Heart right ventricle (tissue), 16 donors: Measurements from ENCODE around the gene CATSPERE. TPM values are rescaled to one million over a fixed set of nuclear protein-coding genes. Genes with fewer than 3 reads are reported as not detected.

ENCODE experiments used
- ATAC-seq, 8 donors: fragments of 200-7000 bp; cut with Tn5 transposase; one replicate each; pipeline ENCODE4 v1.9.1; 2020; ENCODE audit warnings: mild to moderate bottlenecking in 8 of 8, moderate library complexity in 8 of 8, moderate number of reproducible peaks in 1 of 8
- DNase-seq, 2 donors: peaks; one replicate each; pipeline ENCODE4 v3.0.0-alpha.2; 2020
- H3K27ac ChIP-seq, 10 donors: fragments of 200-600 bp; sonication (generic) in 2 of 10; one replicate each; pipeline versions ENCODE4 v1.5.0 to v1.8.0; 2020 to 2022; ENCODE audit warnings: mild to moderate bottlenecking in 3 of 10
- H3K27me3 ChIP-seq, 7 donors: fragments of 200-600 bp; one replicate each; pipeline ENCODE4 v1.8.0; 2021 to 2022; ENCODE audit warnings: mild to moderate bottlenecking in 2 of 7
- H3K36me3 ChIP-seq, 9 donors: fragments of 200-600 bp; sonication (generic) in 1 of 9; one replicate each; pipeline versions ENCODE4 v1.5.0 to v1.8.0; 2020 to 2022; ENCODE audit warnings: mild to moderate bottlenecking in 2 of 9
- H3K4me1 ChIP-seq, 9 donors: fragments of 200-600 bp; sonication (generic) in 1 of 9; one replicate each; pipeline versions ENCODE4 v1.5.0 to v1.8.0; 2020 to 2022; ENCODE audit warnings: mild to moderate bottlenecking in 4 of 9
- H3K4me3 ChIP-seq, 10 donors: fragments of 200-600 bp; sonication (generic) in 2 of 10; one replicate each; pipeline versions ENCODE4 v1.5.0 to v1.8.0; 2020 to 2022; ENCODE audit warnings: mild to moderate bottlenecking in 7 of 10, moderate library complexity in 2 of 10
- H3K9me3 ChIP-seq, 11 donors: fragments of 200-600 bp in 10 of 11; sonication (generic) in 2 of 11; one replicate each; pipeline versions ENCODE4 v1.5.0 to v1.8.0; 2013 to 2022; ENCODE audit warnings: mild to moderate bottlenecking in 2 of 11, control low read depth in 1 of 11, moderate library complexity in 1 of 11
- WGBS, 2 donors: extraction: QIAGEN DNeasy Blood & Tissue Kit; methylation state at CpG; one replicate each; pipeline ENCODE4 v1.1.7; 2013; ENCODE audit warnings: inconsistent platforms in 1 of 2; 5-methylcytosine and 5-hydroxymethylcytosine counted together
- intact Hi-C, 10 donors: fragments of 100-400 bp; cut with DNase I; formaldehyde crosslinking; loops; one replicate each; pipeline versions ENCODE4 v1.11.1 to v1.14.2; 2022
- polyA plus RNA-seq, 2 donors: library from polyadenylated mRNA; stranded (reverse); fragments of 200-250 nt; gene quantifications; one replicate each; pipeline ENCODE4 v1.2.3, GENCODE V29; 2013
- total RNA-seq, 10 donors: library from RNA; stranded (reverse); fragmentation: NEBNext Ultra II Directional in 3 of 10; extraction: Animal tissue kit (Norgen Biotek cat#: 25700) in 3 of 10; gene quantifications; one replicate each; pipeline versions ENCODE4 v1.2.1 to v1.2.4, GENCODE V29; 2021 to 2023
- TF ChIP-seq, protein P1 (sequence below), 9 donors: fragments of 200-600 bp; sonication (generic) in 2 of 9; IDR thresholded peaks; one replicate each; pipeline versions ENCODE4 v1.5.0 to v1.8.0; 2021 to 2022; ENCODE audit warnings: antibody characterized with exemption in 9 of 9, mild to moderate bottlenecking in 5 of 9, moderate library complexity in 1 of 9
- donor health status: Arrhythmogenic right ventricular cardiomyopathy.
- donor health status: ischemic (EF 13 %, LVEDD 7.1; RV severe dilation, severe dysfunction).
- donor health status: healthy with polysubstance abuse.
- donor health status: DM: no; HTN: yes; CAD: no.
- donor health status: DM: no; HTN: no; CAD: no.
- donor health status: ischemic (EF 25% LVEDD 6.9; RV normal size, moderate dysfunction).
- donor health status: ischemic (EF 25% LVEDD 5.7; RV mildly dilated, moderate dysfunction).
- donor health status: healthy.
- donor health status: DM: yes; HTN: yes; CAD: no.
- donor health status: Ischemic cardiomyopathy.
- donor health status: ischemic (EF 35%, LVEDD 5.7; RV mildly dilated, moderate dysfunction).
- donor health status: nonischemic (EF 11% LVEDD 7.7; RV severe dilation, severe dysfunction).
- donor health status: DM: yes; HTN: yes; CAD: no.
- donor health status: PGD.
- donor health status: ischemic (EF 29% LVEDD 5.4; RV normal size, mild dysfunction).
- donor health status: nonischemic (EF 23%, LVEDD 6.1; RV moderate dilation, normal function).

CATSPERE gene
- total and polyA plus RNA-seq, 12 donors = 0.07 to 0.83 (median 0.26) TPM; not detected in 1

GRCh38 chr1:244628789-244629188, 167.7 kb downstream of the CATSPERE start:
- DNase-seq (no peak), ATAC-seq (no peak)
- Histone ChIP-seq H3K4me3 (no peak overlapping the region), H3K9me3 (peaks cover 0 to 12% (median 0%) of the 10 kb centered on the region in 11 donors), H3K4me1 (no peaks in the 10 kb centered on the region), H3K27ac (no peak overlapping the region), H3K27me3 (no peaks in the 10 kb centered on the region), H3K36me3 (no peaks in the 10 kb centered on the region)
- intact Hi-C loops = no loop called here
- WGBS, 2 donors = 72 to 78% methylated on average over 5 of the region's 5 CpGs
- TF ChIP-seq, protein P1, sequence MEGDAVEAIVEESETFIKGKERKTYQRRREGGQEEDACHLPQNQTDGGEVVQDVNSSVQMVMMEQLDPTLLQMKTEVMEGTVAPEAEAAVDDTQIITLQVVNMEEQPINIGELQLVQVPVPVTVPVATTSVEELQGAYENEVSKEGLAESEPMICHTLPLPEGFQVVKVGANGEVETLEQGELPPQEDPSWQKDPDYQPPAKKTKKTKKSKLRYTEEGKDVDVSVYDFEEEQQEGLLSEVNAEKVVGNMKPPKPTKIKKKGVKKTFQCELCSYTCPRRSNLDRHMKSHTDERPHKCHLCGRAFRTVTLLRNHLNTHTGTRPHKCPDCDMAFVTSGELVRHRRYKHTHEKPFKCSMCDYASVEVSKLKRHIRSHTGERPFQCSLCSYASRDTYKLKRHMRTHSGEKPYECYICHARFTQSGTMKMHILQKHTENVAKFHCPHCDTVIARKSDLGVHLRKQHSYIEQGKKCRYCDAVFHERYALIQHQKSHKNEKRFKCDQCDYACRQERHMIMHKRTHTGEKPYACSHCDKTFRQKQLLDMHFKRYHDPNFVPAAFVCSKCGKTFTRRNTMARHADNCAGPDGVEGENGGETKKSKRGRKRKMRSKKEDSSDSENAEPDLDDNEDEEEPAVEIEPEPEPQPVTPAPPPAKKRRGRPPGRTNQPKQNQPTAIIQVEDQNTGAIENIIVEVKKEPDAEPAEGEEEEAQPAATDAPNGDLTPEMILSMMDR (IDR thresholded peaks at IDR 0.05) = no peak

- H3K36me3 ChIP-seq = no peaks in the 10 kb centered on the region
- H3K27me3 ChIP-seq = no peaks in the 10 kb centered on the region
- H3K4me3 ChIP-seq = no peak overlapping the region
- no peak for DNase-seq
- intact Hi-C loops = no loop called here
- peaks cover 0 to 12% (median 0%) of the 10 kb centered on the region in 11 donors for H3K9me3 ChIP-seq
- TF ChIP-seq, protein P1 (IDR thresholded peaks at IDR 0.05) = no peak
- no peaks in the 10 kb centered on the region for H3K4me1 ChIP-seq
- no peak for ATAC-seq
- H3K27ac ChIP-seq = no peak overlapping the region
Measured at GRCh38 chr1:244633140-244633539, 172.1 kb downstream of the CATSPERE start.

DNA sequence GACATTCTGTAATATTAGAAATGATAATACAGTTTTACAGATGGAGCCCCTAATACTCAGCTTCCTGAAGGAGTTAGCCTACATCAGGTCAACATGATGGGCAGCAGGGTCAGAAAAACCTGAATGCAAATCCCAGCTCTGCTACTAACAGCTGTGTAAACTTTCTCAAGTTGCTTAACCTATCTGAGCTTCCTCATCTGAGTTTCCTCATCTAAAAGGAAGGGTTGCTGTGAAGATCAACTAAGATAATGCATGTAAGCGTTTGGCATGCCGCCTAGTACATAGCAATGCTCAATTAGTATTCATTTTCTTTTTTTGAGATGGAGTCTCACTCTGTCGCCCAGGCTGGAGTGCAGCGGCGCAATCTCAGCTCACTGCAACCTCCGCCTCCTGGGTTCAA, 173.5 kb downstream of the CATSPERE start:
- H3K27me3 ChIP-seq = peaks cover 0 to 3% (median 0%) of the 10 kb centered on the region in 7 donors
- DNase-seq = no peak
- intact Hi-C loops = no loop called here
- H3K4me3 ChIP-seq = no peak overlapping the region
- 92 to 96% methylated on average over 6 of the region's 6 CpGs for WGBS, 2 donors
- H3K27ac ChIP-seq = no peak overlapping the region
- H3K4me1 ChIP-seq = no peaks in the 10 kb centered on the region
- no peak for ATAC-seq
- H3K36me3 ChIP-seq = no peaks in the 10 kb centered on the region
- H3K9me3 ChIP-seq = peaks cover 0 to 12% (median 0%) of the 10 kb centered on the region in 11 donors
- TF ChIP-seq, protein P1 (IDR thresholded peaks at IDR 0.05) = no peak

DNA sequence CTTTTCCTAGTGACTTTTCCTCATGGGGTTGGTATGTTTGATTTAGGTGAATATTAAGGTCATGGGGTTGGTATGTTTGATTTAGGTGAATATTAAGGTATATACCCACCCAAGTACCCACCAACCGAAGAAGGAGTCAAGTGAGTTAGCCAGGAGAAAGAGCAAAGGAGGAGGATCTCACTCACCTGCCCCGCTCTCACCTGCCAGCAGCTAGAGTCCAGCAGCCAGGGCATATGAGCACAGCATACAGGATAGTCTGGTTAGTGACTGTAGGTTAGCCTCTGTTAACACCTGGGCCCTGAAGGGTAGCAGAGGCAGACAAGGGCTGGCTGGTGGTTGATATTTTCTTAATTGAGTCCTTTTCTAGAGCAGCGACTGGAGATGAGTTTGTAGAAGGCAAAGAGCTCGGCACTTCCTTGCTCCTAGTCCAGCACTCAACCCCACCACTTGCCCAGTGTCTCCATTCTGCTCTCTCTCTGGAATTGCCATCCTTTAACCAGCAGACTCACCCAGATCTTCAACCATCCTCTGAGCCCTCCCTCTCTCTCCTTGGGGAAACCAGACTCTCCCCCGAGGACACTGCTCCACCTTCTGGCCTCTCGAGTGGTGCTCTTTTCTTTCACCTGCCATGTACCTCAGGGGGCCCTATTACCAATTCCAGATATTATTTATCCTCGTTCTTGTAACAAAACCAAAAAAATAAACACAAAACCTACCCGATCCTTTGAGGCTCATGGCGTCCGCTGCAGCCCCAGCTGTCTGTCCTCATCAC, 175.6 kb downstream of the CATSPERE start:
- Histone ChIP-seq H3K27ac (no peak overlapping the region), H3K9me3 (peaks cover 0 to 12% (median 0%) of the 10 kb centered on the region in 11 donors), H3K4me1 (no peaks in the 10 kb centered on the region), H3K4me3 (no peak overlapping the region), H3K27me3 (peaks cover 0 to 3% (median 0%) of the 10 kb centered on the region in 7 donors), H3K36me3 (no peaks in the 10 kb centered on the region)
- WGBS, 2 donors = 86 to 89% methylated on average over 10 of the region's 10 CpGs
- TF ChIP-seq, protein P1 (IDR thresholded peaks at IDR 0.05) = no peak
- intact Hi-C loops = no loop called here
- no peak for ATAC-seq
- no peak for DNase-seq
